OCI-LY3 (cell line): ENCODE results near the gene OR5B21.
A peak's percentile ranks its signal among the peaks of the same experiment; 100 is the strongest.

Experiments
- H2AFZ ChIP-seq: fragments of 200-600, 300-600 bp; shearing (Covaris generic); 2 replicates; pipeline ENCODE4 v1.6.0; 2014; ENCODE audit warnings: antibody characterized with exemption, low read depth, low read length
- H3K27ac ChIP-seq: fragments of 200-600, 300-600 bp; sonication (generic); 2 replicates; pipeline ENCODE4 v1.5.1; 2014; ENCODE audit warnings: mild to moderate bottlenecking, low read length, moderate library complexity, mixed read lengths
- H3K27me3 ChIP-seq: fragments of 200-600, 300-600 bp; sonication (generic); 2 replicates; pipeline ENCODE4 v1.6.1; 2014; ENCODE audit warnings: low read depth, low read length, mixed read lengths
- H3K36me3 ChIP-seq: fragments of 200-600, 300-600 bp; sonication (generic); replicated peaks from 2 replicates; pipeline ENCODE3; 2014; ENCODE audit warnings: low read depth, low read length, mixed read lengths
- H3K4me1 ChIP-seq: fragments of 300-600, 200-600 bp; sonication (generic); 2 replicates; pipeline ENCODE4 v1.6.1; 2014; ENCODE audit warnings: low read length, mixed read lengths
- H3K4me2 ChIP-seq: fragments of 200-600, 300-600 bp; sonication (generic); 2 replicates; pipeline ENCODE4 v1.6.1; 2014; ENCODE audit warnings: low read length, mixed read lengths
- H3K4me3 ChIP-seq: fragments of 300-600, 200-600 bp; sonication (generic); 2 replicates; pipeline ENCODE4 v1.5.1; 2014; ENCODE audit warnings: antibody characterized with exemption, mild to moderate bottlenecking, low read length, moderate library complexity
- H3K79me2 ChIP-seq: fragments of 300-600, 200-600 bp; shearing (Covaris generic); 2 replicates; pipeline ENCODE4 v1.6.1; 2014; ENCODE audit warnings: mild to moderate bottlenecking, low read length, mixed read lengths
- H3K9ac ChIP-seq: fragments of 300-600, 200-600 bp; shearing (Covaris generic); 2 replicates; pipeline ENCODE4 v1.6.0; 2014; ENCODE audit warnings: mild to moderate bottlenecking, low read length, moderate library complexity
- H3K9me3 ChIP-seq: fragments of 200-600, 300-600 bp; shearing (Covaris generic); 2 replicates; pipeline ENCODE4 v1.6.1; 2014; ENCODE audit warnings: low read length, mixed read lengths; ENCODE audit not compliant: insufficient read depth
- H4K20me1 ChIP-seq: fragments of 200-600, 300-600 bp; sonication (generic); 2 replicates; pipeline ENCODE4 v1.6.1; 2016; ENCODE audit warnings: low read length, mixed read lengths; ENCODE audit not compliant: insufficient read depth
- CTCF ChIP-seq: fragments of 200-600, 300-600 bp; sonication (generic); IDR thresholded peaks from 2 replicates; pipeline ENCODE4 v1.5.1; 2014; ENCODE audit warnings: antibody characterized with exemption, low read length, low read depth
- EZH2phosphoT487 ChIP-seq: fragments of 200-600 bp; shearing (Covaris generic); IDR thresholded peaks from 2 replicates; pipeline ENCODE4 v1.6.1; 2018; ENCODE audit warnings: antibody characterized with exemption, mixed run types, low read depth

The OR5B21 gene

GRCh38 chr11:58524232-58525036 is 16.5 kb upstream of the OR5B21 start:
- H3K36me3 ChIP-seq, result peaks cover 20% of the 10 kb centered on the region
- TF ChIP-seq EZH2phosphoT487, result no peak
- peak; percentile 90 for TF ChIP-seq CTCF
- no peaks in the 10 kb centered on the region for H3K9me3 ChIP-seq
- H2AFZ ChIP-seq, result no peak overlapping the region
- peak overlapping the region; percentile 70 for H3K4me2 ChIP-seq
- peaks cover 34% of the 10 kb centered on the region for H3K4me1 ChIP-seq
- H3K4me3 ChIP-seq, result peak overlapping the region; percentile 41
- no peak overlapping the region for H3K9ac ChIP-seq
- peak overlapping the region; percentile 79 for H3K27ac ChIP-seq
- H4K20me1 ChIP-seq, result no peaks in the 10 kb centered on the region
- peaks cover 38% of the 10 kb centered on the region for H3K27me3 ChIP-seq
- no peaks in the 10 kb centered on the region for H3K79me2 ChIP-seq

- TF ChIP-seq EZH2phosphoT487 (no peak), CTCF (peak; percentile 90)
- H3K4me1 ChIP-seq, result 0 out of 2 replicates have a peak, but pooled peaks cover 4% of the 10 kb centered on the region
- no peak overlapping the region for H3K27ac ChIP-seq
- H3K79me2 ChIP-seq, result no peaks in the 10 kb centered on the region
- H3K27me3 ChIP-seq, result peaks cover 24% of the 10 kb centered on the region
- H4K20me1 ChIP-seq, result no peaks in the 10 kb centered on the region
- H3K4me2 ChIP-seq, result no peak overlapping the region
- no peak overlapping the region for H2AFZ ChIP-seq
- no peaks in the 10 kb centered on the region for H3K36me3 ChIP-seq
- H3K9ac ChIP-seq, result no peak overlapping the region
- H3K9me3 ChIP-seq, result no peaks in the 10 kb centered on the region
- no peak overlapping the region for H3K4me3 ChIP-seq
These were observed 6.0 kb upstream of the OR5B21 start for GRCh38 chr11:58513747-58514367.

GRCh38 chr11:58511636-58512035 is 3.7 kb upstream of the OR5B21 start:
- Histone ChIP-seq H3K79me2 (no peaks in the 10 kb centered on the region), H3K4me1 (peaks cover 15% of the 10 kb centered on the region), H4K20me1 (peaks cover 4% of the 10 kb centered on the region; the same call in 1 of the 2 replicates), H3K27ac (no peak overlapping the region), H3K9me3 (no peaks in the 10 kb centered on the region), H3K36me3 (no peaks in the 10 kb centered on the region), H3K4me3 (no peak overlapping the region), H3K27me3 (peaks cover 16% of the 10 kb centered on the region), H3K4me2 (no peak overlapping the region), H2AFZ (no peak overlapping the region), H3K9ac (no peak overlapping the region)
- no peak for TF ChIP-seq CTCF
- no peak for TF ChIP-seq EZH2phosphoT487

GRCh38 chr11:58509748-58510147 is 1.8 kb upstream of the OR5B21 start:
- Histone ChIP-seq H3K4me2 (no peak overlapping the region), H3K27ac (no peak overlapping the region), H3K4me1 (peaks cover 27% of the 10 kb centered on the region), H3K36me3 (no peaks in the 10 kb centered on the region), H3K4me3 (no peak overlapping the region), H3K9me3 (no peaks in the 10 kb centered on the region), H3K79me2 (no peaks in the 10 kb centered on the region), H4K20me1 (peaks cover 4% of the 10 kb centered on the region; the same call in 1 of the 2 replicates), H2AFZ (no peak overlapping the region), H3K9ac (no peak overlapping the region), H3K27me3 (0 out of 2 replicates have a peak, but pooled peaks cover 13% of the 10 kb centered on the region)
- TF ChIP-seq CTCF, result no peak
- TF ChIP-seq EZH2phosphoT487, result no peak
